ENCODE data around the gene TMC1.
"Not testable (repeated sequence)": the region's sequence is repeated elsewhere in the genome, so short reads cannot be mapped to it uniquely, and the experiment has no call there.

TMC1 gene

DNA sequence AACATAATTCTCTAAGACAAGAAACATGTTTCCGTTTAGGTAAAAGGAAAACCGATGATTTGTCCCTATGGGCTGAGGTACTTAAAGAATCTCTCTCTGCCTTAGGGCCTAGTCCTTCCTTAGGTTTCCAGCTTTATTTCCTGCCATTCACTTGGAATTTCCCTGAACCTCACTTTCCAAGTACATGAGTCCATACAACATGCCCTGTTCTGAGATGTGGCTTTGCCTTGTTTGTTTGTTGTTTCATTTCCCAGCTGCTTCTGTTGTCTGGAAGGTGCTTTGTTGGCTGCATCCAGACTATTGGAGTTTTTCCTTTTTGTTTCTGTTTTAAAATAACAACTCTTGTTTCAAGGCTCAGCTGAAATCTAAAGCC, 336.2 kb downstream of the TMC1 start:
- in situ Hi-C loops (cut with HindIII; ENCODE audit: low sequenced_read_pairs), result loop anchor here (5.0 to 25.0 kb wide), 2 partner anchors 230 to 340 kb away; no protein-coding TSS in a partner anchor
- TF ChIP-seq CTCF (IDR thresholded peaks at IDR 0.05; ENCODE audit: low read depth, low read length, missing control alignments), result no peak
- no peak overlapping the region for H3K4me3 ChIP-seq (ENCODE audit: low read depth, low read length)
- no peak for DNase-seq (ENCODE audit: low read depth)

DNA sequence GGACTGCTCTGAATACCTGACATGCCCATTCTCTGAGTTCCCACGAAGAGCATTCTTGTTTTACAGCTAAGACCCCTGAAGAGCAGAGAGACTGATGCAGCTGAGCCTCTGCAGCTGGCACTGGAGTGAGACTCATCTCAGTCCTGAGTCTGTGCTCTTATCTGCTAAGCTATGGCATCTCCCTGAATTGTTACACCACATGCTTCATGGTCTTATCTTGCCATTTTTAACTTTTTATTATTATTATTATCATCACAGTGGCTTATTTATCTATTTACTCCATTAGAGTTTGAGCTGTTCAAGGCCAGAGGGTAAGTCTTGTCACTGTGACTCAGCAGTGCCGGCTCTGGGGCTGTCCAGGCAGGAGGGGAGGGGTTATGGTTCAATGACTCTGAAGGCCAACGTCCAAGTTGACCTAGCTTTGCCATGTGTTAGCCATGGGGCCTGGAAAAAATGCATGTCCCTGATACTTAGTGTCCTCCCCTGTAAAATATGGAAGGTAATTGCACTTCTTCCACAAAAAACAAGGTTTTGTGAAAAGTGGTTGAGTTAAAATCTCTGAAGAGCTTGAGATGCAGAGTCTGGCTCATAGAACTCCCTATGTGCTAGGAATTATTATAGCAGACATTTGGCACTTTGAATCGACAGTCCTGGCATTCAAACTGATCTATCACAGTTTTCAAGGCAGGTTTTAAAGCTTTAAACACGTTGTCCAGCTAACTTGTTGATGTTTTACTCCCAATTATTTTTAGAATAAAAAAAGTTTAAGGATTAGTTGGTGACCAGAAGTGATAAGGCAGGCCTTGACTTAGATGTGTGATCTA, 336.9 kb downstream of the TMC1 start:
- TF ChIP-seq CTCF (IDR thresholded peaks at IDR 0.05; ENCODE audit: low read depth, low read length, missing control alignments), result no peak
- no peak overlapping the region for H3K4me3 ChIP-seq (ENCODE audit: low read depth, low read length)
- in situ Hi-C loops (cut with HindIII; ENCODE audit: low sequenced_read_pairs), result loop anchor here (5.0 to 25.0 kb wide), 2 partner anchors 229 to 339 kb away; no protein-coding TSS in a partner anchor
- DNase-seq (ENCODE audit: low read depth), result no peak

DNA sequence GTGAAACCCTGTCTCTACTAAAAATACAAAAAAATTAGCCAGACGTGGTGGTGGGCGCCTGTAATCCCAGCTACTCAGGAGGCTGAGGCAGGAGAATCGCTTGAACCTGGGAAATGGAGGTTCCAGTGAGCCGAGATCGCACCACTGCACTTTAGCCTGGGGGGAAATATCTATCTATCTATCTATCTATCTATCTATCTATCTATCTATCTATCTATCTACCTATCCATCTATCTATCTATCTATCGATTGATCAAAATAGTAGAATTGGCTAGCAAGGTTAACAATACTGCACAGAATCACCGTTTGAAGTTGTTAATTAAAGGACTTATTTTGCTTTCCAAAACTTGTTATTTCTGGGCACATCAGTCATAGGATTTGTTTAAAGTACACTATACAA, 341.4 kb downstream of the TMC1 start:
- in situ Hi-C loops (cut with HindIII; ENCODE audit: low sequenced_read_pairs), result loop anchor here (25.0 kb wide), 1 partner anchor 225 kb away; no protein-coding TSS in a partner anchor
- not testable (repeated sequence) for H3K4me3 ChIP-seq (ENCODE audit: low read depth, low read length)

GRCh38 chr9:72863456-72864094, 342.2 kb downstream of the TMC1 start:
- DNase-seq (ENCODE audit: low read depth), result no peak

More for the DNA sequence above, 341.4 kb downstream of the TMC1 start:
- DNase-seq (ENCODE audit: low read depth), result not testable (repeated sequence)

DNA sequence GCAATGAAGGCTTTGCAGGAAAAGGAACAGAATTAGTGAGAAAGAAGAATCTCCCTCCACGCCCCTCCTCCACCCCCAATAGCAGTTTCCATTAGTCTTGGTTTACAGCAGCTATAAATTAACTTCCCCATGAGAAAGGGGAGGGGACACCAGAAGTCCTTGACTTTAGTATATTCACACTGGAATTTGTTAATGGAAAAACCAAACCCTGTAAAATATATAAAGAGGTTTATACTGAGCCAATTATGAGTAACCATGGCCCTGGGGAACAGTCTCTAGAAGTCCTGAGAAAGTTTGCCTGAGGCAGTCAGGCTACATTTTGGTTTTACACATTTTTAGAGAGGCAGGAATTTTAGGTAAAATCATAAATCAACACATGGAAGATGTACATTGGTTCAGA, 342.9 kb downstream of the TMC1 start:
- in situ Hi-C loops (cut with HindIII; ENCODE audit: low sequenced_read_pairs), result loop anchor here (25.0 kb wide), 1 partner anchor 223 kb away; no protein-coding TSS in a partner anchor

More at GRCh38 chr9:72863456-72864094, 342.2 kb downstream of the TMC1 start:
- H3K4me3 ChIP-seq (ENCODE audit: low read depth, low read length), result no peak overlapping the region
- TF ChIP-seq CTCF (IDR thresholded peaks at IDR 0.05; ENCODE audit: low read depth, low read length, missing control alignments), result no peak
- in situ Hi-C loops (cut with HindIII; ENCODE audit: low sequenced_read_pairs), result loop anchor here (25.0 kb wide), 1 partner anchor 224 kb away; no protein-coding TSS in a partner anchor

GRCh38 chr9:72871685-72872084, 350.3 kb downstream of the TMC1 start:
- in situ Hi-C loops (cut with HindIII; ENCODE audit: low sequenced_read_pairs), result loop anchor here (25.0 kb wide), 1 partner anchor 216 kb away; no protein-coding TSS in a partner anchor
- no peak overlapping the region for H3K4me3 ChIP-seq (ENCODE audit: low read depth, low read length)
- TF ChIP-seq CTCF (IDR thresholded peaks at IDR 0.05; ENCODE audit: low read depth, low read length, missing control alignments), result peak; percentile 35
- no peak for DNase-seq (ENCODE audit: low read depth)

More for the DNA sequence above, 342.9 kb downstream of the TMC1 start:
- H3K4me3 ChIP-seq (ENCODE audit: low read depth, low read length), result no peak overlapping the region
- TF ChIP-seq CTCF (IDR thresholded peaks at IDR 0.05; ENCODE audit: low read depth, low read length, missing control alignments), result no peak
- no peak for DNase-seq (ENCODE audit: low read depth)
